Liver (tissue), 9 donors: ENCODE results near the gene CCNI2. TPM values are rescaled to one million over a fixed set of nuclear protein-coding genes. Genes with fewer than 3 reads are reported as not detected.

Experiments
- DNase-seq: peaks from one replicate; pipeline ENCODE4 v3.0.0-alpha.2; 2017; ENCODE audit warnings: low spot score
- H3K27ac ChIP-seq, 2 donors: one replicate each; pipeline ENCODE4 v1.7.0; 2013; ENCODE audit warnings: inconsistent platforms in 2 of 2, low read length in 2 of 2, control low read depth in 1 of 2, low read depth in 1 of 2, mild to moderate bottlenecking in 1 of 2
- H3K27me3 ChIP-seq, 4 donors: one replicate each; pipeline versions ENCODE4 v1.6.1 to v1.7.0; 2013; ENCODE audit warnings: low read length in 3 of 4, inconsistent platforms in 1 of 4, mild to moderate bottlenecking in 1 of 4, moderate library complexity in 1 of 4; ENCODE audit not compliant: control insufficient read depth in 4 of 4, insufficient read depth in 4 of 4
- H3K36me3 ChIP-seq, 4 donors: one replicate each; pipeline versions ENCODE4 v1.6.1 to v1.7.0; 2013; ENCODE audit warnings: low read length in 3 of 4, mild to moderate bottlenecking in 3 of 4, low read depth in 1 of 4, moderate library complexity in 1 of 4; ENCODE audit not compliant: control insufficient read depth in 4 of 4, insufficient read depth in 3 of 4
- H3K4me1 ChIP-seq, 4 donors: one replicate each; pipeline versions ENCODE4 v1.6.1 to v1.7.0; 2013; ENCODE audit warnings: low read length in 3 of 4, mild to moderate bottlenecking in 3 of 4, moderate library complexity in 1 of 4; ENCODE audit not compliant: control insufficient read depth in 4 of 4, insufficient read depth in 4 of 4
- H3K4me3 ChIP-seq, 3 donors: one replicate each; pipeline versions ENCODE4 v1.6.1 to v1.7.0; 2013; ENCODE audit warnings: low read length in 3 of 3, control low read depth in 1 of 3, low read depth in 1 of 3, mild to moderate bottlenecking in 1 of 3
- H3K9ac ChIP-seq, 2 donors: one replicate each; pipeline ENCODE4 v1.7.0; 2013; ENCODE audit warnings: low read length in 2 of 2, mild to moderate bottlenecking in 2 of 2, moderate library complexity in 2 of 2, control low read depth in 1 of 2, low read depth in 1 of 2
- H3K9me3 ChIP-seq, 4 donors: one replicate each; pipeline versions ENCODE4 v1.6.1 to v1.7.0; 2013; ENCODE audit warnings: low read length in 3 of 4; ENCODE audit not compliant: control insufficient read depth in 4 of 4
- ATF3 ChIP-seq: IDR thresholded peaks from 2 replicates; pipeline ENCODE4 v1.6.1; 2016; ENCODE audit warnings: antibody characterized with exemption
- CTCF ChIP-seq: fragments of 150-350 bp; IDR thresholded peaks from 2 replicates; pipeline ENCODE4 v1.5.1; 2017; ENCODE audit warnings: improper control_type of control experiment, low read depth, low read length; ENCODE audit not compliant: missing input control
- EGR1 ChIP-seq, 2 donors: IDR thresholded peaks; 2 replicates each; pipeline ENCODE4 v1.6.1; 2016 to 2018; ENCODE audit warnings: antibody characterized with exemption in 2 of 2, low read depth in 2 of 2
- FOXA1 ChIP-seq: IDR thresholded peaks from 2 replicates; pipeline ENCODE4 v1.6.1; 2016; ENCODE audit warnings: antibody characterized with exemption
- FOXA2 ChIP-seq: IDR thresholded peaks from 2 replicates; pipeline ENCODE4 v1.6.1; 2016; ENCODE audit warnings: antibody characterized with exemption
- GABPA ChIP-seq, 2 donors: IDR thresholded peaks in 1 of 2; conservative IDR thresholded peaks in 1 of 2; 2 replicates each; pipeline ENCODE4 v1.6.1; 2016; ENCODE audit warnings: antibody characterized with exemption in 2 of 2, mild to moderate bottlenecking in 1 of 2, moderate library complexity in 1 of 2
- HNF4A ChIP-seq, 2 donors: conservative IDR thresholded peaks; 2 replicates each; pipeline ENCODE4 v1.6.1; 2016; ENCODE audit warnings: antibody characterized with exemption in 2 of 2, mild to moderate bottlenecking in 2 of 2
- HNF4G ChIP-seq: IDR thresholded peaks from 2 replicates; pipeline ENCODE4 v1.6.1; 2016; ENCODE audit warnings: antibody characterized with exemption
- JUND ChIP-seq, 2 donors: IDR thresholded peaks; 2 replicates each; pipeline ENCODE4 v1.6.1; 2016; ENCODE audit warnings: antibody characterized with exemption in 2 of 2
- MAX ChIP-seq: IDR thresholded peaks from 2 replicates; pipeline ENCODE4 v1.6.1; 2016; ENCODE audit warnings: antibody characterized with exemption
- REST ChIP-seq: IDR thresholded peaks from 2 replicates; pipeline ENCODE4 v1.6.1; 2016; ENCODE audit warnings: antibody characterized with exemption, mild to moderate bottlenecking
- RXRA ChIP-seq, 2 donors: IDR thresholded peaks; 2 replicates each; pipeline ENCODE4 v1.6.1; 2017 to 2018; ENCODE audit warnings: antibody characterized with exemption in 2 of 2, mild to moderate bottlenecking in 1 of 2
- SP1 ChIP-seq: IDR thresholded peaks from 2 replicates; pipeline ENCODE4 v1.6.1; 2018; ENCODE audit warnings: antibody characterized with exemption, mild to moderate bottlenecking
- TAF1 ChIP-seq: conservative IDR thresholded peaks from 2 replicates; pipeline ENCODE4 v1.6.1; 2016; ENCODE audit warnings: antibody characterized with exemption, mild to moderate bottlenecking
- YY1 ChIP-seq: IDR thresholded peaks from 2 replicates; pipeline ENCODE4 v1.6.1; 2016; ENCODE audit warnings: antibody characterized with exemption, mild to moderate bottlenecking
- ZBTB33 ChIP-seq: IDR thresholded peaks from 2 replicates; pipeline ENCODE4 v1.6.1; 2016; ENCODE audit warnings: antibody characterized with exemption
- WGBS: extraction: QIAGEN DNeasy Blood & Tissue Kit; methylation state at CpG from one replicate; pipeline ENCODE4 v1.1.7; 2013; 5-methylcytosine and 5-hydroxymethylcytosine counted together
- polyA plus RNA-seq, 2 donors: library from polyadenylated mRNA; stranded (reverse) in 1 of 2; unstranded in 1 of 2; fragments of 200-250 nt in 1 of 2; fragments of >200 nt in 1 of 2; fragmentation: Nextera tagmentation in 1 of 2; extraction: Ambion mirVana in 1 of 2; gene quantifications; one replicate each; pipeline versions ENCODE4 v1.2.1 to v1.2.3, GENCODE V29; 2013 to 2015
- total RNA-seq, 2 donors: library from RNA; depleted of rRNA; stranded (reverse); fragments of >200 nt; gene quantifications; one replicate each; pipeline ENCODE4 v1.2.3, GENCODE V29; 2014
- donor health status: healthy.
- donor health status: healthy.
- donor health status: healthy.
- donor health status: healthy.
- donor health status: healthy.

CCNI2 gene
- total and polyA plus RNA-seq, 4 donors = 0.02 to 0.57 (median 0.11) TPM

GRCh38 chr5:132749506-132749905, 2.3 kb downstream of the CCNI2 start:
- WGBS = 95% methylated on average over 2 of the region's 2 CpGs
- Histone ChIP-seq H3K27me3 (peaks cover 0 to 5% (median 0%) of the 10 kb centered on the region in 4 donors), H3K36me3 (no peaks in the 10 kb centered on the region), H3K9ac (no peak overlapping the region), H3K27ac (no peak overlapping the region), H3K4me1 (peaks cover 0 to 6% (median 1%) of the 10 kb centered on the region in 4 donors), H3K9me3 (no peaks in the 10 kb centered on the region), H3K4me3 (no peak overlapping the region)
- TF ChIP-seq SP1 = no peak
- no peak for TF ChIP-seq FOXA1
- no peak for TF ChIP-seq REST
- TF ChIP-seq TAF1 = no peak
- TF ChIP-seq HNF4G = no peak
- TF ChIP-seq ZBTB33 = no peak
- TF ChIP-seq JUND (IDR thresholded peaks at IDR 0.05) = no peak
- TF ChIP-seq EGR1 (IDR thresholded peaks at IDR 0.05; ENCODE audit: low read depth in 2 of 2) = no peak
- TF ChIP-seq YY1 = no peak
- TF ChIP-seq ATF3 = no peak
- TF ChIP-seq CTCF = no peak
- no peak for TF ChIP-seq MAX
- no peak for DNase-seq

- Histone ChIP-seq H3K9ac (no peak overlapping the region), H3K9me3 (no peaks in the 10 kb centered on the region), H3K27ac (no peak overlapping the region), H3K27me3 (peaks cover 0 to 5% (median 0%) of the 10 kb centered on the region in 4 donors), H3K4me3 (no peak overlapping the region), H3K4me1 (peaks cover 0 to 6% (median 1%) of the 10 kb centered on the region in 4 donors), H3K36me3 (no peaks in the 10 kb centered on the region)
- 89% methylated on average over 10 of the region's 10 CpGs for WGBS
- TF ChIP-seq ATF3 (no peak), REST (no peak), FOXA2 (no peak), CTCF (no peak), RXRA (IDR thresholded peaks at IDR 0.05) (no peak), TAF1 (no peak), GABPA (IDR thresholded peaks at IDR 0.05 in 1 of 2, conservative IDR thresholded peaks at IDR 0.05 in 1 of 2) (no peak), SP1 (no peak), HNF4A (conservative IDR thresholded peaks at IDR 0.05) (no peak)
- no peak for DNase-seq
Observed at GRCh38 chr5:132750471-132751230, 3.4 kb downstream of the CCNI2 start.
